B cell (primary cell): Measurements from ENCODE around the gene TRAF3. TPM values are rescaled to one million over a fixed set of nuclear protein-coding genes. Genes with fewer than 3 reads are reported as not detected.

Experiments used
- ATAC-seq: fragments of 200-7000 bp; cut with Tn5 transposase; one replicate; pipeline ENCODE4 v1.10.0; 2021; ENCODE audit warnings: low read depth, mild to moderate bottlenecking, moderate number of reproducible peaks, moderate library complexity
- CTCF ChIA-PET: fragments of 350-600 bp; sonication (Branson Sonifier 250); formaldehyde crosslinking; loops from one replicate; lab custom pipeline; 2021; ENCODE audit warnings: antibody characterized with exemption, inconsistent platforms; lab: Charles Lee
- POLR2A ChIA-PET: fragments of 350-600 bp; sonication (Branson Sonifier 250); formaldehyde crosslinking; loops from one replicate; lab custom pipeline; 2021; ENCODE audit warnings: antibody characterized with exemption; lab: Charles Lee
- DNase-seq: peaks from one replicate; pipeline ENCODE4 v3.0.0; 2013
- H2AFZ ChIP-seq: 2 replicates; pipeline ENCODE4 v1.6.1; 2012; ENCODE audit warnings: mild to moderate bottlenecking, low read depth, low read length; ENCODE audit not compliant: insufficient read depth, poor library complexity, severe bottlenecking
- H3K27ac ChIP-seq, 2 donors: 1 replicate in 1 of 2; 2 replicates in 1 of 2; pipeline ENCODE4 v1.5.1; 2012 to 2013; ENCODE audit warnings: low read length in 2 of 2, mild to moderate bottlenecking in 2 of 2, moderate library complexity in 1 of 2
- H3K27me3 ChIP-seq, 4 experiments: fragments of 200-600 bp in 1 of 4; sonication (generic) in 1 of 4; replicated peaks in 1 of 4; 1 replicate in 2 of 4; 2 replicates in 2 of 4; pipeline versions ENCODE4 v1.6.1 to v1.7.0; 2013 to 2016; ENCODE audit warnings: low read length in 3 of 4, mild to moderate bottlenecking in 2 of 4, mixed read lengths in 1 of 4, moderate library complexity in 1 of 4; ENCODE audit not compliant: insufficient read depth in 4 of 4, control insufficient read depth in 3 of 4; ENCODE audit errors: control extremely low read depth in 1 of 4
- H3K36me3 ChIP-seq, 2 experiments: replicated peaks in 1 of 2; 1 replicate in 1 of 2; 2 replicates in 1 of 2; pipeline versions ENCODE4 v1.6.1 to v1.7.1; 2013; ENCODE audit warnings: low read length in 1 of 2; ENCODE audit not compliant: insufficient read depth in 2 of 2, control insufficient read depth in 1 of 2; ENCODE audit errors: control extremely low read depth in 1 of 2, extremely low read depth in 1 of 2
- H3K4me1 ChIP-seq, 2 donors: fragments of 200-600 bp in 1 of 2; sonication (generic) in 1 of 2; 1 replicate in 1 of 2; 2 replicates in 1 of 2; pipeline versions ENCODE4 v1.5.1 to v1.6.1; 2013 to 2017; ENCODE audit warnings: low read length in 2 of 2; ENCODE audit not compliant: control insufficient read depth in 2 of 2, insufficient read depth in 2 of 2
- H3K4me2 ChIP-seq: replicated peaks from 2 replicates; pipeline ENCODE3; 2012; ENCODE audit warnings: mild to moderate bottlenecking, low read depth, low read length; ENCODE audit not compliant: poor library complexity, severe bottlenecking
- H3K4me3 ChIP-seq, 5 experiments: fragments of 200-600 bp in 1 of 5; sonication (generic) in 1 of 5; 1 replicate in 3 of 5; 2 replicates in 2 of 5; pipeline versions ENCODE4 v1.5.1 to v1.7.0; 2011 to 2016; ENCODE audit warnings: low read length in 4 of 5, mild to moderate bottlenecking in 4 of 5, low read depth in 2 of 5, control low read depth in 1 of 5, moderate library complexity in 1 of 5; ENCODE audit not compliant: insufficient read depth in 1 of 5; ENCODE audit errors: control extremely low read depth in 1 of 5, extremely low read depth in 1 of 5
- H3K79me2 ChIP-seq: fragments of 200-600 bp; sonication (generic); one replicate; pipeline ENCODE4 v1.6.0; 2016; ENCODE audit warnings: low read length; ENCODE audit not compliant: control insufficient read depth, insufficient read depth
- H3K9ac ChIP-seq: fragments of 200-600 bp; sonication (generic); 2 replicates; pipeline ENCODE4 v1.6.1; 2017; ENCODE audit warnings: mild to moderate bottlenecking, low read length, moderate library complexity
- H3K9me3 ChIP-seq, 3 donors: one replicate each; pipeline versions ENCODE4 v1.6.1 to v1.7.1; 2013; ENCODE audit warnings: low read length in 2 of 3; ENCODE audit not compliant: control insufficient read depth in 2 of 3, insufficient read depth in 1 of 3; ENCODE audit errors: control extremely low read depth in 1 of 3
- H4K20me1 ChIP-seq: 2 replicates; pipeline ENCODE4 v1.6.0; 2012; ENCODE audit warnings: mild to moderate bottlenecking, low read length; ENCODE audit not compliant: insufficient read depth, control insufficient read depth, poor library complexity, severe bottlenecking
- H3K27ac Mint-ChIP-seq: one replicate; pipeline ENCODE4 v1.8.0; 2021; ENCODE audit warnings: mixed read lengths
- H3K27me3 Mint-ChIP-seq: one replicate; pipeline ENCODE4 v1.8.0; 2021; ENCODE audit warnings: mixed read lengths
- H3K4me1 Mint-ChIP-seq: one replicate; pipeline ENCODE4 v1.8.0; 2021; ENCODE audit warnings: mixed read lengths
- H3K4me3 Mint-ChIP-seq: one replicate; pipeline ENCODE4 v1.8.0; 2021; ENCODE audit warnings: mixed read lengths
- H3K9me3 Mint-ChIP-seq: one replicate; pipeline ENCODE4 v1.8.0; 2022; ENCODE audit warnings: mixed read lengths; ENCODE audit not compliant: insufficient read depth
- CTCF ChIP-seq: fragments of 200-600 bp; IDR thresholded peaks from one replicate; pipeline ENCODE4 v1.8.0; 2022; ENCODE audit warnings: antibody characterized with exemption, mild to moderate bottlenecking
- EZH2 ChIP-seq: IDR thresholded peaks from 2 replicates; pipeline ENCODE4 v1.6.1; 2012; ENCODE audit warnings: borderline replicate concordance, low read depth, mild to moderate bottlenecking, moderate library complexity, low read length; ENCODE audit not compliant: insufficient read depth, poor library complexity, severe bottlenecking
- WGBS: methylation state at CpG from one replicate; pipeline ENCODE4 v1.1.5; 2013; ENCODE audit warnings: missing lambda C conversion rate; ENCODE audit not compliant: insufficient coverage; 5-methylcytosine and 5-hydroxymethylcytosine counted together
- intact Hi-C: fragments of 100-400 bp; cut with micrococcal nuclease; formaldehyde crosslinking; loops from one replicate; pipeline ENCODE4 v1.10.0; 2022
- polyA plus RNA-seq: library from polyadenylated mRNA; depleted of rRNA; stranded (reverse); fragments of >200 nt; gene quantifications from 2 replicates; pipeline ENCODE4 v1.2.3, GENCODE V29; 2012
- total RNA-seq, 2 donors: library from RNA; stranded (reverse); fragments of 120-200 nt in 1 of 2; gene quantifications; 1 replicate in 1 of 2; 2 replicates in 1 of 2; pipeline versions ENCODE4 v1.2.3 to v1.2.4, GENCODE V29; 2013 to 2022

The TRAF3 gene
- total and polyA plus RNA-seq, 2 donors (not counting 1 experiment from before 2014, with no cell fraction given), result 42.8 to 89.8 TPM

GRCh38 chr14:102738373-102739189 lies 38.7 kb upstream of the TRAF3 start:
- Mint-ChIP-seq H3K4me1 (no peaks in the 10 kb centered on the region), H3K4me3 (no peak overlapping the region), H3K27me3 (no peaks in the 10 kb centered on the region), H3K27ac (no peak overlapping the region), H3K9me3 (peaks cover 2% of the 10 kb centered on the region)
- Histone ChIP-seq H3K4me1 (no peaks in the 10 kb centered on the region), H3K4me2 (no peak overlapping the region), H3K79me2 (no peaks in the 10 kb centered on the region), H2AFZ (no peak overlapping the region), H3K4me3 (no peak overlapping the region), H4K20me1 (no peaks in the 10 kb centered on the region), H3K27me3 (no peaks in the 10 kb centered on the region), H3K9ac (no peak overlapping the region), H3K27ac (no peak overlapping the region), H3K9me3 (peaks cover 1 to 32% (median 13%) of the 10 kb centered on the region in 3 donors), H3K36me3 (no peaks in the 10 kb centered on the region)
- ChIA-PET POLR2A (no interaction called here), CTCF (no interaction called here)
- ATAC-seq (no peak), DNase-seq (no peak)
- intact Hi-C loops, result no loop called here
- TF ChIP-seq EZH2, result no peak
- TF ChIP-seq CTCF, result no peak
- over 99% methylated on average over 9 of the region's 11 CpGs for WGBS

- Histone ChIP-seq H3K36me3 (no peaks in the 10 kb centered on the region), H3K4me1 (no peaks in the 10 kb centered on the region), H3K4me3 (no peak overlapping the region), H4K20me1 (no peaks in the 10 kb centered on the region), H3K27me3 (no peaks in the 10 kb centered on the region), H3K9me3 (peaks cover 1 to 34% (median 13%) of the 10 kb centered on the region in 3 donors), H3K79me2 (no peaks in the 10 kb centered on the region), H3K4me2 (no peak overlapping the region), H3K27ac (no peak overlapping the region), H2AFZ (no peak overlapping the region), H3K9ac (no peak overlapping the region)
- CTCF ChIA-PET, result no interaction called here
- Mint-ChIP-seq H3K4me1 (no peaks in the 10 kb centered on the region), H3K27me3 (no peaks in the 10 kb centered on the region), H3K4me3 (no peak overlapping the region), H3K9me3 (peaks cover 2% of the 10 kb centered on the region), H3K27ac (no peak overlapping the region)
- no peak for DNase-seq
- WGBS, result 97% methylated on average over 3 of the region's 3 CpGs
- intact Hi-C loops, result no loop called here
- TF ChIP-seq CTCF, result no peak
- TF ChIP-seq EZH2, result no peak
- no peak for ATAC-seq
- POLR2A ChIA-PET, result no interaction called here
Measured at GRCh38 chr14:102739190-102739469, 38.1 kb upstream of the TRAF3 start.
